Mammary epithelial cell (primary cell): ENCODE results near the gene IQGAP2.

Experiments
- EZH2 ChIP-seq: IDR thresholded peaks from 2 replicates; pipeline ENCODE4 v1.6.1; 2012; ENCODE audit warnings: low read length, inconsistent platforms, borderline replicate concordance
- TF ChIP-seq, protein P1 (sequence below), 2 donors: IDR thresholded peaks in 1 of 2; conservative IDR thresholded peaks in 1 of 2; 2 replicates each; pipeline ENCODE4 v1.5.1; 2011 to 2012; ENCODE audit warnings: inconsistent platforms in 2 of 2, low read length in 2 of 2, mild to moderate bottlenecking in 2 of 2, control low read depth in 1 of 2, low read depth in 1 of 2; ENCODE audit not compliant: insufficient read depth in 1 of 2; ENCODE audit errors: extremely low read depth in 1 of 2

DNA sequence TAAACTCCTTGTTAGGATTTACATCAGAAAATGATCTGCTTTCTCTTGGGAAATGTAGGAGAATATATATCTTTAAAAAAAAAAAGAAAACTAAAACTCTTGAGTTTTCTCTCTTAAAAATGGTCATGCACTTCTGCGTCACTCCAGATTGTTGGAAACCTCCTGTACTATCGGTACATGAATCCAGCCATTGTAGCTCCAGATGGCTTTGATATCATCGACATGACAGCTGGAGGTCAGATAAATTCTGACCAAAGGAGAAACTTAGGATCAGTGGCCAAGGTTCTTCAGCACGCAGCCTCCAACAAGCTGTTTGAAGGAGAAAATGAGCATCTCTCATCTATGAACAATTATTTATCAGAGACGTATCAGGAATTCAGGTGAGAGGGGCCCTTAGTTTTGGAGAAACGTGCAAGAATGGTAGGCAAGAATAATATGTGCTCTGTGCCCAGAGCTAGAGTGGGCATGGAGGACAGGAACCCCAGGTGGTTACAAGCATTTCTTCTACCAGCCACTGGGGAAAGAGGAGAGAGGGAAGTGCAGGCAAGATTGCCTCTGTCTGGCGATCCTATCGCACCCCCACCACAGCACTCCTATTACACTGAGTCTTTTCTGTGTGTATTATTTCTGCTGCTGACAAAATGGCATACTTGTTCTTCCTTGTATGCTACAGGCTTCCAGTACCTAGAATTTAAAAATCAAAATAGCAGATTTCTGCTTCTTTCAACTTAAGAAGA, 271.4 kb downstream of the IQGAP2 start:
- TF ChIP-seq, protein P1, sequence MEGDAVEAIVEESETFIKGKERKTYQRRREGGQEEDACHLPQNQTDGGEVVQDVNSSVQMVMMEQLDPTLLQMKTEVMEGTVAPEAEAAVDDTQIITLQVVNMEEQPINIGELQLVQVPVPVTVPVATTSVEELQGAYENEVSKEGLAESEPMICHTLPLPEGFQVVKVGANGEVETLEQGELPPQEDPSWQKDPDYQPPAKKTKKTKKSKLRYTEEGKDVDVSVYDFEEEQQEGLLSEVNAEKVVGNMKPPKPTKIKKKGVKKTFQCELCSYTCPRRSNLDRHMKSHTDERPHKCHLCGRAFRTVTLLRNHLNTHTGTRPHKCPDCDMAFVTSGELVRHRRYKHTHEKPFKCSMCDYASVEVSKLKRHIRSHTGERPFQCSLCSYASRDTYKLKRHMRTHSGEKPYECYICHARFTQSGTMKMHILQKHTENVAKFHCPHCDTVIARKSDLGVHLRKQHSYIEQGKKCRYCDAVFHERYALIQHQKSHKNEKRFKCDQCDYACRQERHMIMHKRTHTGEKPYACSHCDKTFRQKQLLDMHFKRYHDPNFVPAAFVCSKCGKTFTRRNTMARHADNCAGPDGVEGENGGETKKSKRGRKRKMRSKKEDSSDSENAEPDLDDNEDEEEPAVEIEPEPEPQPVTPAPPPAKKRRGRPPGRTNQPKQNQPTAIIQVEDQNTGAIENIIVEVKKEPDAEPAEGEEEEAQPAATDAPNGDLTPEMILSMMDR (conservative IDR thresholded peaks at IDR 0.05 in 1 of 2, IDR thresholded peaks at IDR 0.05 in 1 of 2; ENCODE audit: extremely low read depth in 1 of 2, insufficient read depth in 1 of 2, low read depth in 1 of 2, low read length in 2 of 2) = no peak
- no peak for TF ChIP-seq EZH2
